ENCODE data around the gene AMIGO2.
"Not testable (repeated sequence)": the region's sequence is repeated elsewhere in the genome, so short reads cannot be mapped to it uniquely, and the experiment has no call there.

The AMIGO2 gene

DNA sequence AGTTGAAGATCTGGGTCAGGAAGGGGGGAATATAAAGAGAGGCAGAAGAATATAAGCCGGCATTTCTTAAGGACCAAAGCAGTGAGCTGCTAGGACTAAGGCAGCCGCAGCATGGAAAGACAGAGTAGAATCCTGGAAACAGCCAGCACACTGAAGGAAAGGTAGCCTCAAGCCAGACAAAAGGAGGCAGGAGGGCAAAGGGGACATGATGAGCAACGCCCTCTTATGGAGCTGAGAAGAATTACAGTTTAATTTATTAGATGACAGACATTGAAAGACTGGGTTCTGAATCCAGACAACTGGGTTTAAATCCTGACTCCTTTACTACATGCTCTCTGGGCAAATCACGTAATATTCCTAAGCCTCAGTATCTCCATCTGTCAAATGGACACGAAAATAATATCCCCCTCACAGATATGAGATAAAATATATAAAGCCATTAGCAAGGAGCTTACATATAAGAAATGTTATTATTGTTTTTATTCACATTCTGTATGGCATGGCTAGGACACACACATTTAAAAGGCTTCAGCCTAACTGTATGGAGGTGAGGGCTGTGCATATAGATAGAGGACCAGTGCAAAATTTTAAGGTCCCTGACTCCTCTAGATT is 8.4 kb downstream of the AMIGO2 start:
- no peak for DNase-seq

DNA sequence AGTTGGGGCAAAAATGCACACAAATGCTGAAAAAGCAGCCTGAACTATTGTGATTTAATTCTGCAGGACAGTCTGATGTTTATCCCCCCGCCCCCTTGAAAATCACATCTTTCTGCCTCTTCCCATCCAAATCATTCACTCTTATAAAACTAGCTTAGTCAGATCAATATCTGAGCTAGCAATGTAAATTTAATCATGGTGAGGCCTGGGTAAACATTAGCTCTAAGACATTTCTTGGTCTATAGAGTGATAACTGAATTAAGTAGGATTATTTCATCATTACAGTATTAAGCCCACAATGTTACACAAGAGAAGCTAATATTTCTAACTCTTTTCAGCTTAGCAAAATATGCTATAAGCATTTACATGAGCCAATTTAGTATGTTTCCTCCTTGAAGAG is 9.4 kb downstream of the AMIGO2 start:
- no peak for DNase-seq

DNA sequence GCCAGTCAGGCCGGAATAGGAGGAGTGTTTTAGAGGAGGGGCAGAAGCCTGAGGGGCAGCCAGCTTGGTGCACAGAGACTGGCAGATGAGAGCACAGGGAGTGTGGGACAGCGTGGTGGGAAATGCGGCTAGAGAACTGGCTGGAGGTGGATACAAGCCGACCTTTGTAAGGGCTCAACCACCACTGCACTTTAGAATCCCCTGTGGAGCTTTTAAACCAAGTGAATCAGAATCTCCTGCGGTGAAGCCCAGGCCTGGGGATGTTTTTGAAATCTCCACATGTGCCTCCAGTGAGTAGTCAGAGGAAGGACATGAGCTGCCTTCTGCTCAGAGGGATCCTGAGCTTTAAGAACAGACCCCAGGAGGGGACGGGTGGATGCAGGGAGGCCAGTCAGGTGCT is 11.2 kb downstream of the AMIGO2 start:
- no peak for DNase-seq

DNA sequence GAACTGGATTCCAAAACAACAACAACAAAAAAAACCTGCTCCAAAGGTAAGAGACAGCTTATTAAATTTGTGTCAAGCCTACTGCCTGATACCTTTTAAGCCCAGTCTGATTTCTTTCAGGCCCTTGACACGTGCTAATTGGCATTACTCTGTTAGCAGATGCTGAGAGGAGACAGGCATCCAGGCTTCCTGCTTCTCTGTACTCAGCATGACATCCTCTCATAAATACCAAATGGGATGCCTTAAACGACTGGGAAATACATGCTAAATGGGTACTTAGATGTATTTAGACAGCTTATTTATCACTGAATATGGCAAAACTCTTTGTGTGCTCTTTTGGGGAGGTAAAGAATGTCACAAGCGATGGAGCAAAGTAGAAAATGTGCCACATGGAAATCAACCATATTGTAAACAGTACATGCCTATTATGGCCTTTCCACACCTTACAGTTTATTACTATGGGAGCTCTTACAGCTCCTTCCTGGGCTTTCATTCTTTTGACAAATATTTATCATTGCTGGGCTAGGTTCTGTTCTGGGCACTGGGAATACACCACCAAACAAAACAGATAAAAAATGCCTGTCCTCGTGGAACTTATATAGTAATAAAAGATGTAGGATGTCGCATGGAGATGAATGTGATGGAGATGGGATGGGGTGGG is 11.9 kb downstream of the AMIGO2 start:
- DNase-seq: no peak

DNA sequence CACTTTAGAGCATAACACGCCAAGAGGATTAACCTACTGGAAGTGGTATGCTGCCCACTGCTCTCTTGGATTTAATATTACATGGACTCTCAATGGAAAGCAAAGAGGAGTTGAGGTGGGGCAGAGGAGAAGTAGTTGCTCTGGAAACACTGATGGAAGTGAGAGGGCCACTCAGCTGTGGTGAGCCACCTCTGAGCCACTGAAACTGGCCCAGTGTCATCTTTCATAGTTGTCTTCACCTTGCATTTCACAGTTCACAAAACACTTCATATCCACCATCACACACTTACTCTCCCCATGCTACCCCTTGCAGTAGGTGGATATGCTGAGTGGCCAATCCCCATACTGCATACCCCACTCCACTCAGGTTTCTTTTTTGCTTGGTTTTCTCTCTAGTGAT is 12.6 kb downstream of the AMIGO2 start:
- no peak for DNase-seq

DNA sequence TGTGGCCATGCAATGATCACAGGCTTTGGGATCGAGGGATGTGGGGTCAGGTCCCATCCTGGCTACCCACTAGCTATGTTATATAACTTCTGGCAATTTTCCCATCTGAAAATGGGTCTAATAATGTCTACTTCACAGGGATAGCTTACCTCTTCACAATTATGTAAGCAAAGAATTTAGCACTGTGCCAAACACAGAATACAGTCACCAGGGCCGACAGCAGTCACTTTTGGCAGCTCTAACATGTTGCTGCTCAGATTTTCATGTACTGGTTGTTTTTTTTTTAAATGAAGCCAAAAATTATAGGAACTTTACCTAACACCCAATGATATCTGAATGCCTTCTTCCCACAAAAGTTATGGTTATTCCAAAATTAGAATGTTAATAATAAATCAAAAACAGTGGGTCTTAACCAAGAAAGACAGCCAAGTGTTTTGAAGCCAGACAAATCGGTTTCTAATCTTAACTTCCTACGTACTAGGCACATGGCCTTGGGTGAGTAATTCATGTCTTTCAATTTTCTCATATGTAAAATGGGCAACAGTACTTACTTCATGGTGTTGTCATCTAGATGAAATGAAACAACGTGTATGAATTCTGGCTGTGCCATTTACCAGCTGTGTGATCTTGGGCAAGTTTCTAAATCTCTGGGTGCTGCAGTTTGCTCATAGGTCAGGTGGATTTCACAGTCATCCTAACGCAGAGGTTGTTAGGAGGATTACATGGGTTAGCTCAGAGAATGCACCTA is 13.3 kb downstream of the AMIGO2 start:
- DNase-seq: no peak

DNA sequence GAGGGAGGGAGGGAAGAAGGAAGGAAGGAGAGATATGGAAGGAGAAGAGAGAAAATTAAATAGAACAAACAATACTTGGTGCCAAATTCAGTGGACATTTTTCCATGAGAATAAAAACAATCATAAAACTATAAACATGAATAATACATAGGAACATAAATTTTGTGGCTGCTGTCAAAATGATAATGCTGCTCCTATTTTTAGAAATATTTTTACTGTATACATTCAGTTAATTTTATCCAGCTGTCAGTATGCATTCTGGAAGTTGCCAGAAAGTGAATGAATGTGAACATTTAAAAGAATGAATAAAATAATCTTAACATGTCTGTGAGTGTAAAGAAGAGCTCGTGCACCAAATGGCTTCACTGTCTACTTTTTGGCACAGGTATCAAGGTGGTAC is 14.2 kb downstream of the AMIGO2 start:
- DNase-seq: no peak

DNA sequence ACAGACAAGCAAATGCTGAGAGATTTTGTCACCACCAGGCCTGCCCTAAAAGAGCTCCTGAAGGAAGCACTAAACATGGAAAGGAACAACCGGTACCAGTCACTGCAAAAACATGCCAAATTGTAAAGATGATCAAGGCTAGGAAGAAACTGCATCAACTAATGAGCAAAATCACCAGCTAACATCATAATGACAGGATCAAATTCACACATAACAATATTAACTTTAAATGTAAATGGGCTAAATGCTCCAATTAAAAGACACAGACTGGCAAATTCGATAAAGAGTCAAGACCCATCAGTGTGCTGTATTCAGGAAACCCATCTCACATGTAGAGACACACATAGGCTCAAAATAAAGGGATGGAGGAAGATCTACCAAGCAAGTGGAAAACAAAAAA is 21.1 kb downstream of the AMIGO2 start:
- DNase-seq: not testable (repeated sequence)

DNA sequence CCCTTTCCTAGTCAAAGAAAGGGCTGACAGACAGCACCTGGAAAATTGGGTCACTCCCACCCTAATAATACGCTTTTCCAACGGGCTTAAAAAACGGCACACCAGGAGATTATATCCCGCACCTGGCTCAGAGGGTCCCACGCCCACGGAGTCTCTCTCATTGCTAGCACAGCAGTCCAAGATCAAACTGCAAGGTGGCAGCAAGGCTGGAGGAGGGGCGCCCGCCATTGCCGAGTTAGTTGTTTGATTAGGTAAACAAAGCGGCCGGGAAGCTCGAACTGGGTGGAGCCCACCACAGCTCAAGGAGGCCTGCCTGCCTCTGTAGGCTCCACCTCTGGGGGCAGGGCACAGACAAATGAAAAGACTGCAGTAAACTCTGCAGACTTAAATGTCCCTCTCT is 22.8 kb downstream of the AMIGO2 start:
- not testable (repeated sequence) for DNase-seq

DNA sequence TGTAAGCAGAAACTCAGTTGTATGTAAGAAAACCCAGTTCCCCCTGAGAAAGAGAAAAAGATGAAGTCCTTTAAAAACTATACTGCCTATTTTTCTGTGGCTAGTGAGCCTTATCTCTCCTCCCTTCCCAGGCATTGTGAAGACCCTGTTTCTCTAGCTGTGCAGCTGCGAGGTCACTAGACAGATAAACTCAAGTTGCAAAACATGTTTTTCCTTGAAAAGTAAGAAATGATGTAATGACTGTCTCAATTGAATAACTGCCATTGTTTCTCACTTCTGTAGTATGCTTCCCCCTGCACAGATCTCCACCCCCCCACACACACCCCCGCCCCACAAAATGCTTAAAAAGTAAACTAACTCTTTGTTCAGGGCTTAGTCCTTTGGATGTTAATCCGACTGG is 23.9 kb downstream of the AMIGO2 start:
- DNase-seq: not testable (repeated sequence)

DNA sequence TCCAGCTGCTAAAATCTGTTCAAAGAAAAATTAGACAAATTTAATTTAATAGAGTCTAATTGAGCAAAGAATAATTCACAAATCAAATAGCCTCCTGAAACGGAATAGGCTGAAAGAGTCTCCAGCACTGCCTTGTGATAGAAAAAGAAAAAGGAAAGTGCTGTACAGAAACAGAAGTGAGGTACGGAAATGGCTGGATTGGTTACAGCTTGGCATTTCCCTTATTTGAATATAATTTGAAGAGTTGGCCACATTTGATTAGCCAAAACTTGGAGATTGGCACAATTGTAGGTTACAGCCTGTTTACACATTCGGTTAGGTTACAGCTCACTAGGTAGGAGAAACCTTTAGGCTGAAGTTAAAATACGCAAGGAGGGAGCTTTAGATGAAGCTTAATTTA is 25.1 kb downstream of the AMIGO2 start:
- no peak for DNase-seq

DNA sequence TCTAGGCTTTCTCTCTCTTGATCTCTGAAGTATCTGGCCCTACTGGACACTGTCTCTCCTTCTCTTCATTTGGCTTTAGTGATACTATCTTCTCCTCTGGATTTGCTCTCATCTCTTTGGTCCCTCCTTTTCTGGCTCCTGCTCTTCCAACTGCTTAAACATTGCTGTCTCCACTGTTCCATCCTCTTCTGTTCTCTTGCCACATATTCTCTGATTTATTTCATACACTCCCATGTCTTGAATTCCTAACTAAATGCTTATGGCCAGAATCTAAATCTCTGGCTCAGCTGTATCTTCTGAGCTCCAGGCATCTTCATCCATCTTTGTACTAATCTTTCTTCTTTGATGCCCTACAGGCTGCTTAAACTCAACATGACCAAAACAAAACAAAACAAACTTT is 25.8 kb downstream of the AMIGO2 start:
- DNase-seq: no peak

DNA sequence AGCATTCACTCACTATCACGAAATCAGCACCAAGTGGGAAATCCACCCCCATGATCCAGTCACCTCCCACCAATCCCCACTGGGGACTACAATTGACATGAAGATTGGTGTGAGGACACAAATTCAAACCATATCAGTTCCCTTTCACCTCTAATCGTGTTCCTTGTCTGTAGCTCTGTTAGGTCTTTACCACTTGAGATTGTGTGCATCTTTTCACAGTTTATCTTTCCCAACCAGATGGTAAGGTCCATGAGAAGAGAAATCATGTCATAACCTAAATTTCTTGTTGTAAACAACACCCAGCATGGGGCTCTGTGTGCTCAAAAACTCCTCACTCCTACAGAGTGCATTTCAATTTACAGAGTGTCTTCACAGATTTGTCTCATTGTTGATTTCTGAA is 27.5 kb downstream of the AMIGO2 start:
- no peak for DNase-seq

DNA sequence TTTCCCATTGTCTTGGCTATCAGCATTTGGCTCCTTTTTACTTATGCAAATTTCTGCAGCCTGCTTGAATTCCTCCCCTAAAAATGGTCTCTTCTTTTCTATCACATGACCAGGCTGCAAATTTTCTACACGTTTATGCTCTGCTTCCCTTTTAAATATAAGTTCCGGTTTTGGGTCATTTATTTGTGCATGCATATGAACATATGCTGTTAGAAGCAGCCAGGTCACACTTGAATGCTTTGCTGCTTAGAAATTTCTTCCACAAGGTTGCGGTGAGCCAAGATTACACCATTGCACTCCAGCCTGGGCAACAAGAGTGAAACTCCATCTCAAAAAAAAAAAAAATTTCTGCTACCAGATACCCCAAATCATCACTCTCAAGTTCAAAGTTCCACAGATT is 28.5 kb downstream of the AMIGO2 start:
- DNase-seq: not testable (repeated sequence)

DNA sequence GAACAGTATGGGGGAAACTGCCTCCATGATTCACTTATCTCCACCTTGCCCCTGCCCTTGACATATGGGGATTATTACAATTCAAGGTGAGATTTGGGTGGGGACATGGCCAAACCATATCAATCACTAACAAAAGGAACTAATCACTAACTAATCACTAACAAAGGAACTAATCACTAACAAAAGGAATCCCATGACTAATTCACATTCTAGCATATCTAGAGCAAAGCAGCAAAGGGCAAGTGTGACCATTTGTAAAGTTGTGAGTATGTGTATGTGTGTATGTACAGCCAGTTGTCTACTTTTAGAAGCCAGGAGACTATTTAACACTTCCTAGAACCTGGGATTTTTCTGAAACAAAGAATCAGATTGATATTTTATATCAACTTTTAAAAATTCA is 31.2 kb downstream of the AMIGO2 start:
- DNase-seq: no peak

DNA sequence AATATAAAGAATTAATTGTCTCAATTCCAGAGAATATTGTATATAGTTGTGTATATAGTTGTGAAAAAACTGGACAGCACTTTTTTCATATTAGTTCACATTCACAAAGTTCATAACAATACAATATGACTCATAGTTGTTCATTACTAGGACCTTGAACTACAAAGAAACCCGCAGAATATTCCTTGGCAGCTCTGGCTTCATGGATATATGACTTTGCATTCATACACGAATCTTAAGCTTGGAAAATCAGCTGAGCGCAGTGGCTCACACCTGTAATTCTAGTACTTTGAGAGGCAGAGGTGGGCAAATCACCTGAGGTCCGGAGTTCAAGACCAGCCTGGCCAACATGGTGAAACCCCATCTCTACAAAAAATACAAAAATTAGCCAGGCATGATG is 38.4 kb downstream of the AMIGO2 start:
- no peak for DNase-seq

DNA sequence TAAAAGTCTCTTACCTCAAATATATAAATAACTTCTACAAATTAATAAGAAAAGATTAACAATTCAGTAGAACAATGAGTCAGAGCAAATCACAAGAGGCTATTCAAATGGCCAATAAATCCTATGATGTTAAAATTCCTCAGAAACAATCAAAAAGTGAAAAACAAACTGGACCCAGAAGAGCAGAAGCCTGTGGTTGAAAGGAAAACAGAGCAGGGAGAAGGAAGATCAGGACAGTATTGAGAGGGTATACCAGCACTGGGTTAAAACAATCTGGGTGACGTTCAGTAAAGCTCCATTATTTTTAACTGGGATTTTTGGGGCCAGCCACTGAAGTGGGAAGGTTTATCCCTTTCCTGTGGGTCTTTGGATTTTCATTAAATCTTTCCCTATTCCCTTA is 40.0 kb downstream of the AMIGO2 start:
- DNase-seq: no peak

DNA sequence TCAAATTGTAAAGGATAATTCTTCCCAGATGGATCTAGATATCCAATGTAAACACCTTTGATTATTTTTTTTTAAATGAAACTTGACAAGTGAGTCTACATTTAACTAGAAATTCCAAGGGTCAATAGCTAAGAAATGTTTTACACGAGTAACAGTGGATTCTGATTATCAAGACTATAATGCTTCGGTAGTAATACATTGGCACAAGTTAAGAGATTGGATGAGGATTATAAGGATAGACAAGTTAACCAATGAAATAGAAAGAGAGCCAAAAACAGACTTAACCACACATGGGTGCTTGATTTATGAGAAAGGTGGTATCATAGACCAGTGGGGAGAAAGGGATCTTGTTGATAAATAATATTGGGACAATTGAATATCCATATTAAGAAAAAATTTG is 40.7 kb downstream of the AMIGO2 start:
- DNase-seq: no peak

DNA sequence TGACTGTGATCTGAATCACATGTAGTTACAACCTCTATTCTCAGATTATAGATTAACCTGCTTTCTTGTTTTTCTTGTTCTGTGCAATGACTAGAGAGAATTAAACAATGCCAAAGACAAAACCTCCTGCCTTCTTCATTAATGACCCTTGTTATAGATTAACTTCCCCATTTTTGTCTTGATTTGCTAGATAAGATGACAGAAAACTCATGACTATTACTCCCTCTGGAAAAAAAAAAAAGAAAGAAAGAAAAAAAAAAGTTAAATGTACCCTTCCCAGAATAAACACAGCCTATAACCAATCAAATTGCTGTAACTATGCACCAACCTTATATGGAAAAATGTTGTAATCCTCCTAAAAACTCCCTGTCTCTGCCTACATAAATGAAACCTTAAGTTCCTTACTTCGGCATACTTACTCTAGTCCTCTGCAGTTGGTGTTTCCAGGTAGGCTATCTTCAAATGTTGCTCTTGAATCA is 41.5 kb downstream of the AMIGO2 start:
- DNase-seq: no peak

DNA sequence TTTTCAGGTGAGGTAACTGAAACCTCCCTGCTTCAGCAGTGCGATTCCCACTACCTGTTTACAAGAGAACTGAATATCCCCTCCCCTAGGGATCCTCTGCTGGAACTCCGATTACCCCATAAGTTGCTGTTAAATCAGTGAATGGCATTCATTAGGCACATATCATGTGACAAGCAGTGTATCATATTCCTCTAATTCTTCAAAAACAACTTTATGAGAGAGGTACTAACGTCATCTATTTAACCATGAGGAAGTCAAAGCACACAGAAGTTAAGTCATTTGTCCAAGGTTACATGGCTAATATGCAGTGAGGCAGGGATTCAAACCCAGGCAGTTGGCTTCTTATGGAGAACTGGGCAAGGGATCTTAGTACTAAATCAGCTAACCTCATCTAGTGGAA is 44.3 kb downstream of the AMIGO2 start:
- DNase-seq: no peak

DNA sequence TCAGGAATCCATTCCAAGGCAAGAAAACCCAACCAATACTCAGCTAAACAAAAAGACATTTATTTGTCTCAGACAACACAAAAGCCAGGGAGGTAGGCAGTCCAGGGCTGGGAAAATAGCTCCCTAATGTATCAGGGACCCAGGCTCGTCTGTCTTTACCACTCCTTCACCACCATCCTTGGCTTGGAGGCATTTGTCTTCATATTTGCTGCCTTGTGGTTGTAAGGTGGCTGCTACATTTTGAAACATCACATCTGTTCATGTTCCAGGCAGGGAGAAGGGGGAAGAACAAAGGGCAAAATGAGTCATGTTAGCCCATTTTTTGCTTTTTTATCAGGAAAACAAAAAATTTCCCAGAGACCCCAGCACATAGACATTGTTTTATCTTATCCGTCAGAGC is 45.1 kb downstream of the AMIGO2 start:
- DNase-seq: no peak

DNA sequence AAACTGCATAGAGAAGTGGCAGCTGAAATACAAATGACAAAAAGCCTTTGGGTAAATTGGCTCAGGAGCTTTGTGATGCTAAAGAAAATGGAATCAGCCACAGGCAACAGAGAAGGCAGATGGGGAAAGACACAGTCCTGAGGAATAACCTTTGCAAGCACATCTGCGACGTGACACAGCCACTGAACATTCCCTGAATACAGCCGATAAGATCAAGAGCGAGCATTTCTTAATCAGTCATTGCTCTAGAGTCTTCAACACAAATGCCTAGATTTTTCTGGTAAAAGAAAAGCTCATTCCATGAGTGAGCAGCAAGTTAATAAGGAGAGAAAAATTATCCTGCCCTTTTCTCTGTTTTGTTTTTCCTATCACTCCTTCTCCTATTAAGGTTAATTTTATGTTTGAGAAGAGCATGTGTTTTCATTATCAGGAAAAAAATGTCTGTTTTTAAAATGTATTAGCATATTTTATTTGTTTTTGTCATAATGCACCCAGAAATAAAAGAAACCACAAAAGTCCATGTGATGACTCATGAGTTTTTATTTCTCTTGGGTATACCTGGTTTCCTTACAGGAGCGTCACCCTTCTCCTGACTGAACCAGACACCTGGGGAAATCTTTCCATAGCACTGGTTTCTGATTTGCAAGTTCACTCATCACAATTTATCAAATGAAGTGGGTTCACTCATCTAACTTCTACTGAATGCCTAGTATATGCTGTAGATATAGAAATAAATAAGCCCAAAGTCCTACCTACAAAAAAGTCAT is 45.8 kb downstream of the AMIGO2 start:
- no peak for DNase-seq

DNA sequence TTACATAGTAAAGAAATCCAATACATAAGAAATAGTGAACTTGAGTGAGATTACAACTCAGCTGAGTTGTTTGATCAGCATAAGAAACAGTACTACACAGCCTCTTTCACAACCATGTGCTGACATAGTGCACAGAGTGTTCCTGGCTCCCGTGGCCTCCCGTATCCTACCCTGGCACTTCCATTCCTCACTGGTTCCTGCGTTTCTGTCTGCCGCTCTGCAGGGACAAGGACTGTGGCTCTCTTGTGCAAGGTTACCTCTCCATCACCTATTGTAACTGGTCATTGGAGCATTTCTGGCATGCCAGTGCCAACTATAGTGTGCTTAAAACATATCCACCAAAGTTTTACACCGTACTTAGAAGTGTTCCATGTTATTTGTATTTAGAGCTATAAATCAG is 46.7 kb downstream of the AMIGO2 start:
- no peak for DNase-seq

DNA sequence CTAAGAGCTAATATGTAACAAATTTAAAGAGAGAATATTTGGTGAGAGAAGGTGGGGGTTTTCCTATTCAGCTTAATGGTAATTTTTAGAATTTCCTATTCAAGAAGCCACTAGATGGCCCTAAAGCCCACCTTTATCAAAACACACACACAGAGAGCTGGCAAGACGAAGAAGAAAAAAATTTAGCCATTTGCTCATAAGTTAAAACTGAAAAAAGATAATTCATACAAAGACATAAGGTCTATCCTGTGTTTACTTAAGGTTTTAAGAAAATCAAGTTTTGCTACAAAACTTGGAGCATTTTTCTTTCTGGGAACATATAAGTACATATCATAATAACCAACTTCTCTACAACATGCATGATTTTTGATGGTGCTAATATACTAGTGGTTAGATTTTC is 47.1 kb downstream of the AMIGO2 start:
- no peak for DNase-seq

Data from activated naive CD4-positive, alpha-beta T cell treated with Interleukin-2 at 50 U/mL for 16 hours (primary cell).